Mammary epithelial cell (primary cell): ENCODE measurements around the gene PFDN1.

Experiments
- EZH2 ChIP-seq: IDR thresholded peaks from 2 replicates; pipeline ENCODE4 v1.6.1; 2012; ENCODE audit warnings: low read length, inconsistent platforms, borderline replicate concordance
- TF ChIP-seq, protein P1 (sequence below), 2 donors: IDR thresholded peaks in 1 of 2; conservative IDR thresholded peaks in 1 of 2; 2 replicates each; pipeline ENCODE4 v1.5.1; 2011 to 2012; ENCODE audit warnings: inconsistent platforms in 2 of 2, low read length in 2 of 2, mild to moderate bottlenecking in 2 of 2, control low read depth in 1 of 2, low read depth in 1 of 2; ENCODE audit not compliant: insufficient read depth in 1 of 2; ENCODE audit errors: extremely low read depth in 1 of 2

DNA sequence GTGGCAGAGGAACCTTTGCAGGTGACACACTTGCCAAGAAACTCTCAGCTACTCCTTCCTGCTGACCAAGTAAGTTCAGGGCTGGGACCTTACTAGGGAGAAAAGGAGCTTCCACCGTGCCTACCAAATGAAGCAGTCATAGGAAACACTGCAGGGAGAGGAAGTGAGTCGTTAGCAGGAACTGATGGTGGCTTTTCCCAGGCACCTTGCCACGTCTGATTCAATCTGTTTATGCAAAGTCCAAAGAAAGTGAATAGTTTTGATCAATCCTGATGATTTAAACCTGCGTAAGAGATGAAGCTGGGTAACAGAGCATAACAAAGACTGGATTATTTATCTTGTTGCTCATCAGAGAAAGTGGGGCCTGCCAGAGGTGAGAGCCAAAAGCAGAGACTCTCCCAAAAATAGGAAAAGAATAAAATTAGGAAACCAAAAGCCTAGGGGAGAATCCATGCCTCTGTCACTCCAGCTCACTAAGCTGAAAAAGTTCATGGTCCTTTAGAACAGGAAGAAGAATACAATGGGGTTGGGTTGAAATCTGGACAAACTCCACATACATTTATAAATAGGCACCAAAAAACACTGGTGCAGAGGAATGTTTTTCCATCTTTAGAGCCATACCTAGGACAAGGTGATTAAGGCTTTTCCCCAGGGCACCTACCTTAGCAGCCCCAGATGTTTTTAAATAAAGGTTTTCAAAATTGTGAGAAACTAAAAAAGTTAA, 9.3 kb upstream of the PFDN1 start:
- TF ChIP-seq, protein P1, sequence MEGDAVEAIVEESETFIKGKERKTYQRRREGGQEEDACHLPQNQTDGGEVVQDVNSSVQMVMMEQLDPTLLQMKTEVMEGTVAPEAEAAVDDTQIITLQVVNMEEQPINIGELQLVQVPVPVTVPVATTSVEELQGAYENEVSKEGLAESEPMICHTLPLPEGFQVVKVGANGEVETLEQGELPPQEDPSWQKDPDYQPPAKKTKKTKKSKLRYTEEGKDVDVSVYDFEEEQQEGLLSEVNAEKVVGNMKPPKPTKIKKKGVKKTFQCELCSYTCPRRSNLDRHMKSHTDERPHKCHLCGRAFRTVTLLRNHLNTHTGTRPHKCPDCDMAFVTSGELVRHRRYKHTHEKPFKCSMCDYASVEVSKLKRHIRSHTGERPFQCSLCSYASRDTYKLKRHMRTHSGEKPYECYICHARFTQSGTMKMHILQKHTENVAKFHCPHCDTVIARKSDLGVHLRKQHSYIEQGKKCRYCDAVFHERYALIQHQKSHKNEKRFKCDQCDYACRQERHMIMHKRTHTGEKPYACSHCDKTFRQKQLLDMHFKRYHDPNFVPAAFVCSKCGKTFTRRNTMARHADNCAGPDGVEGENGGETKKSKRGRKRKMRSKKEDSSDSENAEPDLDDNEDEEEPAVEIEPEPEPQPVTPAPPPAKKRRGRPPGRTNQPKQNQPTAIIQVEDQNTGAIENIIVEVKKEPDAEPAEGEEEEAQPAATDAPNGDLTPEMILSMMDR (conservative IDR thresholded peaks at IDR 0.05 in 1 of 2, IDR thresholded peaks at IDR 0.05 in 1 of 2; ENCODE audit: extremely low read depth in 1 of 2, insufficient read depth in 1 of 2, low read depth in 1 of 2, low read length in 2 of 2): no peak
- no peak for TF ChIP-seq EZH2
